Measurements from ENCODE around the gene FAM78B. TPM values are rescaled to one million over a fixed set of nuclear protein-coding genes. Genes with fewer than 3 reads are reported as not detected.

FAM78B gene
- total RNA-seq, 2 donors from 2014 or later = 2.9 to 14.5 TPM

DNA sequence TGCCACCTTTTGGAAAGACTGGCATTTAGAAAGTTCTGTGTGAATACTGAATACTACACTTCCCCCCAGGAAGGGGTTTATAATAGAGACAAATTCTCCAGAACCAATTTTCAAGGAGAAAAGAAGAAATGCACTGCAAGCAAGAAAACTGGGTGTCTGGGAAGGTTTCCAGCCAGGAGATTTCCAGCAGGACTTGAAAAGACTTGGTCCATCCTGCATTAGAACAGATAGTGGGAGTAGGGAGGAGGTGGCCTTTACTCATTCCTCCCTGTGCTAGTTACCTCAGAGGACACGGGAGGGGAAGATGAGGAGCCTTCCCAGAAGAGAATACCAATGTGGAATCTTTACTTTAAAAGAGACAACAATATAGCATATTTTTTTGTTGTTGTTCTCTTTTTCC lies 52.4 kb downstream of the FAM78B start:
- no peaks in the 10 kb centered on the region for H3K9me3 ChIP-seq
- DNase-seq = no peak
- H3K36me3 ChIP-seq (replicated peaks in 1 of 2; ENCODE audit: insufficient read depth in 1 of 2, low read depth in 2 of 2) = no peaks in the 10 kb centered on the region
- TF ChIP-seq POLR2A (IDR thresholded peaks at IDR 0.05) (no peak), CTCF (IDR thresholded peaks at IDR 0.05) (no peak)
- no peak overlapping the region for H3K4me3 ChIP-seq
- no peak for ATAC-seq
- no peak overlapping the region for H3K27ac ChIP-seq
- no peaks in the 10 kb centered on the region for H3K27me3 ChIP-seq
- intact Hi-C loops (cut with DNase I) = no loop called here
- WGBS, 2 donors = 81 to 86% methylated on average over 1 of the region's 1 CpG
- H3K4me1 ChIP-seq = no peaks in the 10 kb centered on the region

GRCh38 chr1:166113630-166114029 lies 53.2 kb downstream of the FAM78B start:
- no peaks in the 10 kb centered on the region for H3K36me3 ChIP-seq (replicated peaks in 1 of 2; ENCODE audit: insufficient read depth in 1 of 2, low read depth in 2 of 2)
- no peak overlapping the region for H3K27ac ChIP-seq
- no peaks in the 10 kb centered on the region for H3K9me3 ChIP-seq
- intact Hi-C loops (cut with DNase I) = no loop called here
- 74 to 100% methylated on average over 1 of the region's 1 CpG for WGBS, 2 donors
- DNase-seq = no peak
- no peak for TF ChIP-seq CTCF (IDR thresholded peaks at IDR 0.05)
- no peak for TF ChIP-seq POLR2A (IDR thresholded peaks at IDR 0.05)
- no peaks in the 10 kb centered on the region for H3K27me3 ChIP-seq
- H3K4me3 ChIP-seq = no peak overlapping the region
- no peak for ATAC-seq
- H3K4me1 ChIP-seq = no peaks in the 10 kb centered on the region

GRCh38 chr1:166113031-166113430 lies 53.8 kb downstream of the FAM78B start:
- 81 to 83% methylated on average over 3 of the region's 3 CpGs for WGBS, 2 donors
- intact Hi-C loops (cut with DNase I) = no loop called here
- Histone ChIP-seq H3K27ac (no peak overlapping the region), H3K9me3 (no peaks in the 10 kb centered on the region), H3K36me3 (replicated peaks in 1 of 2; ENCODE audit: insufficient read depth in 1 of 2, low read depth in 2 of 2) (no peaks in the 10 kb centered on the region), H3K4me3 (no peak overlapping the region), H3K4me1 (no peaks in the 10 kb centered on the region), H3K27me3 (no peaks in the 10 kb centered on the region)
- DNase-seq (no peak), ATAC-seq (no peak)
- TF ChIP-seq POLR2A (IDR thresholded peaks at IDR 0.05) (no peak), CTCF (IDR thresholded peaks at IDR 0.05) (no peak)

DNA sequence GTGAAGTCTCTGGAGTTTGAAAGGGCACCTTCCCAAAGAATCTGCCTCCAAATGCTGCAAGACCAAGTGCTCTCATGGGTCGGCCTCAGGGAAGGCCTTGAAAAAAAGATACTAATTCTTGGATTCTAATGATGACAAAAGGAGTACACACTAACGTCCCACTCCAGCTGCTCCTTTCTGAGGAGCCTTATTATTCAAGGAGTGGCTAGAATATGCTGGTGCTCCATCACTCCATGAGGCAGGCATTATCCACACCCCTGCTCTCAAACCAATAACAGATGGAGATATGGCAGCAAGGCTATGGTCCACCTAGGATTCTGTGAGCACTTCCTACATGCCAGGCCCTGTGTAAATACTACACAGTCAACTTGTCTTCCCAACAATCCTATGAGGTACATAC lies 54.4 kb downstream of the FAM78B start:
- 78 to 89% methylated on average over 2 of the region's 2 CpGs for WGBS, 2 donors
- Histone ChIP-seq H3K4me3 (no peak overlapping the region), H3K36me3 (replicated peaks in 1 of 2; ENCODE audit: insufficient read depth in 1 of 2, low read depth in 2 of 2) (no peaks in the 10 kb centered on the region), H3K27me3 (no peaks in the 10 kb centered on the region), H3K4me1 (no peaks in the 10 kb centered on the region), H3K9me3 (no peaks in the 10 kb centered on the region), H3K27ac (no peak overlapping the region)
- intact Hi-C loops (cut with DNase I) = no loop called here
- no peak for ATAC-seq
- no peak for DNase-seq
- TF ChIP-seq POLR2A (IDR thresholded peaks at IDR 0.05) (no peak), CTCF (IDR thresholded peaks at IDR 0.05) (no peak)

GRCh38 chr1:166111430-166111829 lies 55.4 kb downstream of the FAM78B start:
- no peak overlapping the region for H3K27ac ChIP-seq
- no peak overlapping the region for H3K4me3 ChIP-seq
- no peaks in the 10 kb centered on the region for H3K36me3 ChIP-seq (replicated peaks in 1 of 2; ENCODE audit: insufficient read depth in 1 of 2, low read depth in 2 of 2)
- 46 to 49% methylated on average over 3 of the region's 3 CpGs for WGBS, 2 donors
- no peak for DNase-seq
- no peaks in the 10 kb centered on the region for H3K4me1 ChIP-seq
- TF ChIP-seq CTCF (IDR thresholded peaks at IDR 0.05) (no peak), POLR2A (IDR thresholded peaks at IDR 0.05) (no peak)
- intact Hi-C loops (cut with DNase I) = no loop called here
- H3K27me3 ChIP-seq = no peaks in the 10 kb centered on the region
- no peaks in the 10 kb centered on the region for H3K9me3 ChIP-seq
- no peak for ATAC-seq
